HepG2 (cell line): ENCODE measurements around the gene ALK. TPM values are rescaled to one million over a fixed set of nuclear protein-coding genes. Genes with fewer than 3 reads are reported as not detected.

ENCODE experiments used
- ATAC-seq: fragments of 200-7000 bp; cut with Tn5 transposase; 3 replicates; pipeline ENCODE4 v1.9.1; 2020; ENCODE audit warnings: mild to moderate bottlenecking, moderate library complexity
- BruUV-seq: library from RNA; stranded (reverse); fragments of 400-500 nt; replicated peaks from 2 replicates; lab custom pipeline; 2021; lab: Mats Ljungman, UMichigan
- CTCF ChIA-PET: fragments of 300-600 bp; formaldehyde crosslinking; extraction: SDS; loops from one replicate; lab custom pipeline; 2021; ENCODE audit warnings: low total read pairs, inconsistent platforms, low intra/inter-chr PET ratio; lab: Yijun Ruan, JAX
- POLR2A ChIA-PET: fragments of 350-600 bp; sonication (Branson Sonifier 250); formaldehyde crosslinking; loops from one replicate; lab custom pipeline; 2020; ENCODE audit warnings: antibody characterized with exemption, inconsistent platforms; lab: Yijun Ruan, JAX
- DNase-seq: peaks from one replicate; pipeline ENCODE4 v3.0.0-alpha.2; 2015; ENCODE audit warnings: low spot score
- FAIRE-seq: peaks from 3 replicates; lab custom pipeline; 2011; peaks lifted over from hg19 to GRCh38; lab: Jason Lieb, UNC
- H2AFZ ChIP-seq: one replicate; pipeline ENCODE4 v1.6.1; 2011; ENCODE audit warnings: low read length, inconsistent platforms
- H3K27ac ChIP-seq: fragments of 300-600 bp; 3 replicates; pipeline ENCODE4 v1.8.0; 2011; ENCODE audit warnings: mixed run types, mild to moderate bottlenecking, mixed read lengths, low read length, inconsistent platforms; ENCODE audit not compliant: insufficient read depth; ENCODE audit errors: extremely low read length
- H3K27me3 ChIP-seq, 2 experiments: fragments of 200-600 bp in 1 of 2; 2 replicates in 1 of 2; 3 replicates in 1 of 2; pipeline versions ENCODE4 v1.6.0 to v1.8.0; 2011; ENCODE audit warnings: low read length in 2 of 2, mild to moderate bottlenecking in 2 of 2, moderate library complexity in 2 of 2, inconsistent platforms in 1 of 2; ENCODE audit not compliant: insufficient read depth in 2 of 2, control insufficient read depth in 1 of 2
- H3K36me3 ChIP-seq, 2 experiments: fragments of 200-600 bp in 1 of 2; replicated peaks in 1 of 2; 2 replicates in 1 of 2; 3 replicates in 1 of 2; pipeline versions ENCODE4 v1.5.1 to v1.8.0; 2011; ENCODE audit warnings: low read length in 2 of 2, inconsistent platforms in 1 of 2; ENCODE audit not compliant: insufficient read depth in 2 of 2, control insufficient read depth in 1 of 2
- H3K4me1 ChIP-seq: 2 replicates; pipeline ENCODE4 v1.5.1; 2012; ENCODE audit warnings: low read length, inconsistent platforms; ENCODE audit not compliant: insufficient read depth
- H3K4me2 ChIP-seq: 2 replicates; pipeline ENCODE4 v1.6.0; 2011; ENCODE audit warnings: low read depth, low read length, inconsistent platforms
- H3K4me3 ChIP-seq, 3 experiments: fragments of 200-600 bp in 1 of 3; sonication (generic), shearing (Covaris generic) in 1 of 3; replicated peaks in 1 of 3; 2 replicates each; pipeline ENCODE4 v1.5.1; 2011 to 2016; ENCODE audit warnings: low read length in 3 of 3, inconsistent platforms in 2 of 3, low read depth in 2 of 3, mild to moderate bottlenecking in 2 of 3, control low read depth in 1 of 3, mixed read lengths in 1 of 3; ENCODE audit not compliant: insufficient read depth in 1 of 3
- H3K79me2 ChIP-seq: one replicate; pipeline ENCODE4 v1.6.1; 2011; ENCODE audit warnings: low read length, inconsistent platforms; ENCODE audit not compliant: insufficient read depth
- H3K9ac ChIP-seq: 2 replicates; pipeline ENCODE4 v1.6.0; 2011; ENCODE audit warnings: mild to moderate bottlenecking, low read depth, low read length, inconsistent platforms; ENCODE audit not compliant: insufficient read depth
- H3K9me3 ChIP-seq: 2 replicates; pipeline ENCODE4 v1.5.1; 2012; ENCODE audit warnings: mild to moderate bottlenecking, low read length
- H4K20me1 ChIP-seq: 2 replicates; pipeline ENCODE4 v1.6.0; 2011; ENCODE audit warnings: inconsistent platforms, mild to moderate bottlenecking, low read length, moderate library complexity; ENCODE audit not compliant: insufficient read depth
- ADNP ChIP-seq: sonication (generic); formaldehyde crosslinking; IDR thresholded peaks from 2 replicates; pipeline ENCODE4 v1.4.0; 2020; ENCODE audit warnings: missing genetic modification reagents
- BHLHE40 ChIP-seq: IDR thresholded peaks from 2 replicates; pipeline ENCODE4 v1.6.1; 2011; ENCODE audit warnings: low read length, improper control_type of control experiment
- GABPA ChIP-seq, 2 experiments: IDR thresholded peaks; 2 replicates each; pipeline ENCODE4 v1.6.1; 2011 to 2016; ENCODE audit warnings: low read depth in 2 of 2, low read length in 1 of 2, missing biosample characterization in 1 of 2, missing genetic modification characterization in 1 of 2
- MYNN ChIP-seq: sonication (generic); formaldehyde crosslinking; IDR thresholded peaks from 2 replicates; pipeline ENCODE4 v1.4.0; 2020; ENCODE audit warnings: mild to moderate bottlenecking, low read depth, missing genetic modification reagents
- NONO ChIP-seq, 2 experiments: fragments of 450-650 bp in 1 of 2; sonication (generic) in 1 of 2; formaldehyde crosslinking in 1 of 2; IDR thresholded peaks in 1 of 2; conservative IDR thresholded peaks in 1 of 2; 2 replicates each; pipeline versions ENCODE4 v1.6.1 to v1.8.0; 2017 to 2022; ENCODE audit warnings: mild to moderate bottlenecking in 1 of 2, missing genetic modification reagents in 1 of 2, moderate library complexity in 1 of 2
- ONECUT2 ChIP-seq: sonication (generic); formaldehyde crosslinking; IDR thresholded peaks from 2 replicates; pipeline ENCODE4 v1.4.0; 2020; ENCODE audit warnings: missing genetic modification reagents
- XBP1 ChIP-seq: sonication (generic); formaldehyde crosslinking; IDR thresholded peaks from 2 replicates; pipeline ENCODE4 v1.5.0; 2020; ENCODE audit warnings: missing genetic modification reagents
- ZFP36L1 ChIP-seq: sonication (generic); formaldehyde crosslinking; IDR thresholded peaks from 2 replicates; pipeline ENCODE4 v1.8.0; 2022; ENCODE audit warnings: mild to moderate bottlenecking, missing genetic modification reagents, moderate library complexity
- ZNF790 ChIP-seq: sonication (generic); formaldehyde crosslinking; IDR thresholded peaks from 2 replicates; pipeline ENCODE4 v1.8.0; 2022; ENCODE audit warnings: missing genetic modification reagents, mild to moderate bottlenecking, borderline replicate concordance
- WGBS: methylation state at CpG from one replicate; pipeline ENCODE4 v1.1.6; 2017; ENCODE audit warnings: low lambda C conversion rate; 5-methylcytosine and 5-hydroxymethylcytosine counted together
- in situ Hi-C: cut with HindIII; loops from 2 replicates; pipeline ENCODE4 v1.10.0; 2017; ENCODE audit warnings: low pct_unique_long_range_greater_than_20kb; ENCODE audit not compliant: extremely low pct_ligation_motif_present
- intact Hi-C: fragments of 100-400 bp; cut with micrococcal nuclease; formaldehyde crosslinking; loops from one replicate; pipeline ENCODE4 v1.10.0; 2022; ENCODE audit not compliant: unreplicated experiment
- polyA plus RNA-seq, 8 experiments: library from polyadenylated mRNA; depleted of rRNA in 3 of 8; stranded (reverse) in 7 of 8; unstranded in 1 of 8; fragments of >200 nt; fragmentation: Illumina TruSeq in 4 of 8; extraction: Trizol in 4 of 8; gene quantifications; 2 replicates each; pipeline versions ENCODE4 v1.2.1 to v1.2.3, GENCODE V29; 2011 to 2016; ENCODE audit warnings: low read depth in 4 of 8, missing spikeins in 1 of 8, mixed read lengths in 1 of 8; ENCODE audit not compliant: insufficient read depth in 1 of 8
- total RNA-seq, 5 experiments: library from RNA; depleted of rRNA; stranded (reverse); fragments of >200 nt; fragmentation: Illumina TruSeq; extraction: Trizol; gene quantifications; 2 replicates each; pipeline ENCODE4 v1.2.3, GENCODE V29; 2016; ENCODE audit warnings: low read depth in 1 of 5
- TF ChIP-seq, protein P1 (sequence below): sonication (generic); formaldehyde crosslinking; conservative IDR thresholded peaks from 2 replicates; pipeline ENCODE4 v1.4.0; 2020; ENCODE audit warnings: missing genetic modification reagents
- TF ChIP-seq, protein P2 (sequence below): sonication (generic); formaldehyde crosslinking; IDR thresholded peaks from 2 replicates; pipeline ENCODE4 v1.5.0; 2020; ENCODE audit warnings: mild to moderate bottlenecking, missing genetic modification reagents, borderline replicate concordance

Gene ALK
- total and polyA plus RNA-seq, 2 of the 13 experiments (the other 11 are each of a cell fraction or from before 2014, with no cell fraction given) = not detected

DNA sequence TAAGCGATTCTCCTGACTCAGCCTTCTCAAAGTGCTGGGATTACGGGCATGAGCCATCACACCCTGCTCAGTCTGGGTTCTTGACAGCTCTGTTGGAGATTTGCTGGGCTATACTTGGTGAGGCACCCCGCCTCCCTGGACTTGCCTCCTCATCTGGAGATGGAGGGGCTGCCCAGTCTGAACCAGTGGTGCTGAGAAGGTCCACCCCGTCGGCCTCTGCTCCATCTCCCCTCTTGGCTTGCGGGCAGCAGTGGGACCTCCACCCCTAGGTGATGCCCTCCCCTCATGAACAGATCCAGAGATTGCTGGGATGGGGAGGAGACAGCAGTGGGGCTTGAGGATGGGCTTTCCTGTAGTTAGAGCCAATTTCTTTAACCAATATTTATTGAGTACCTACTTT lies 685.3 kb downstream of the ALK start:
- Histone ChIP-seq H3K79me2 (no peaks in the 10 kb centered on the region), H3K9me3 (no peaks in the 10 kb centered on the region), H3K27ac (no peak overlapping the region), H4K20me1 (peaks cover 3% of the 10 kb centered on the region; the same call in 1 of the 2 replicates), H3K27me3 (peaks cover 11 to 73% of the 10 kb centered on the region in 2 experiments; a peak in 4 of 5 replicates), H2AFZ (no peak overlapping the region), H3K9ac (no peak overlapping the region), H3K36me3 (no peaks in the 10 kb centered on the region), H3K4me3 (no peak overlapping the region), H3K4me2 (no peak overlapping the region), H3K4me1 (no peaks in the 10 kb centered on the region)
- ATAC-seq (no peak), FAIRE-seq (no peak), DNase-seq (no peak)
- WGBS = 2% methylated on average over 6 of the region's 6 CpGs
- TF ChIP-seq GABPA (IDR thresholded peaks at IDR 0.05; ENCODE audit: low read depth, low read length) = no peak
- no peak for TF ChIP-seq GABPA (CRISPR knock-in tag; IDR thresholded peaks at IDR 0.05; ENCODE audit: low read depth)
- TF ChIP-seq ONECUT2 (CRISPR knock-in tag) = no peak
- no peak for TF ChIP-seq ZNF790 (CRISPR knock-in tag)
- TF ChIP-seq XBP1 (CRISPR knock-in tag) = no peak
- no peak for TF ChIP-seq BHLHE40
- TF ChIP-seq, protein P1, sequence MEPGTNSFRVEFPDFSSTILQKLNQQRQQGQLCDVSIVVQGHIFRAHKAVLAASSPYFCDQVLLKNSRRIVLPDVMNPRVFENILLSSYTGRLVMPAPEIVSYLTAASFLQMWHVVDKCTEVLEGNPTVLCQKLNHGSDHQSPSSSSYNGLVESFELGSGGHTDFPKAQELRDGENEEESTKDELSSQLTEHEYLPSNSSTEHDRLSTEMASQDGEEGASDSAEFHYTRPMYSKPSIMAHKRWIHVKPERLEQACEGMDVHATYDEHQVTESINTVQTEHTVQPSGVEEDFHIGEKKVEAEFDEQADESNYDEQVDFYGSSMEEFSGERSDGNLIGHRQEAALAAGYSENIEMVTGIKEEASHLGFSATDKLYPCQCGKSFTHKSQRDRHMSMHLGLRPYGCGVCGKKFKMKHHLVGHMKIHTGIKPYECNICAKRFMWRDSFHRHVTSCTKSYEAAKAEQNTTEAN (CRISPR knock-in tag) = no peak
- no peak for TF ChIP-seq ZFP36L1 (CRISPR knock-in tag)
- TF ChIP-seq MYNN (CRISPR knock-in tag) = no peak
- TF ChIP-seq, protein P2, sequence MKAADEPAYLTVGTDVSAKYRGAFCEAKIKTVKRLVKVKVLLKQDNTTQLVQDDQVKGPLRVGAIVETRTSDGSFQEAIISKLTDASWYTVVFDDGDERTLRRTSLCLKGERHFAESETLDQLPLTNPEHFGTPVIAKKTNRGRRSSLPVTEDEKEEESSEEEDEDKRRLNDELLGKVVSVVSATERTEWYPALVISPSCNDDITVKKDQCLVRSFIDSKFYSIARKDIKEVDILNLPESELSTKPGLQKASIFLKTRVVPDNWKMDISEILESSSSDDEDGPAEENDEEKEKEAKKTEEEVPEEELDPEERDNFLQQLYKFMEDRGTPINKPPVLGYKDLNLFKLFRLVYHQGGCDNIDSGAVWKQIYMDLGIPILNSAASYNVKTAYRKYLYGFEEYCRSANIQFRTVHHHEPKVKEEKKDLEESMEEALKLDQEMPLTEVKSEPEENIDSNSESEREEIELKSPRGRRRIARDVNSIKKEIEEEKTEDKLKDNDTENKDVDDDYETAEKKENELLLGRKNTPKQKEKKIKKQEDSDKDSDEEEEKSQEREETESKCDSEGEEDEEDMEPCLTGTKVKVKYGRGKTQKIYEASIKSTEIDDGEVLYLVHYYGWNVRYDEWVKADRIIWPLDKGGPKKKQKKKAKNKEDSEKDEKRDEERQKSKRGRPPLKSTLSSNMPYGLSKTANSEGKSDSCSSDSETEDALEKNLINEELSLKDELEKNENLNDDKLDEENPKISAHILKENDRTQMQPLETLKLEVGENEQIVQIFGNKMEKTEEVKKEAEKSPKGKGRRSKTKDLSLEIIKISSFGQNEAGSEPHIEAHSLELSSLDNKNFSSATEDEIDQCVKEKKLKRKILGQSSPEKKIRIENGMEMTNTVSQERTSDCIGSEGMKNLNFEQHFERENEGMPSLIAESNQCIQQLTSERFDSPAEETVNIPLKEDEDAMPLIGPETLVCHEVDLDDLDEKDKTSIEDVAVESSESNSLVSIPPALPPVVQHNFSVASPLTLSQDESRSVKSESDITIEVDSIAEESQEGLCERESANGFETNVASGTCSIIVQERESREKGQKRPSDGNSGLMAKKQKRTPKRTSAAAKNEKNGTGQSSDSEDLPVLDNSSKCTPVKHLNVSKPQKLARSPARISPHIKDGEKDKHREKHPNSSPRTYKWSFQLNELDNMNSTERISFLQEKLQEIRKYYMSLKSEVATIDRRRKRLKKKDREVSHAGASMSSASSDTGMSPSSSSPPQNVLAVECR (CRISPR knock-in tag) = no peak
- TF ChIP-seq NONO (IDR thresholded peaks at IDR 0.05) = no peak
- TF ChIP-seq NONO (CRISPR knock-in tag; conservative IDR thresholded peaks at IDR 0.05) = no peak
- no peak for TF ChIP-seq ADNP (CRISPR knock-in tag)
- in situ Hi-C loops (no loop called here), intact Hi-C loops (no loop called here)
- BruUV-seq = no TSS peak
- CTCF ChIA-PET = no interaction called here
- POLR2A ChIA-PET = no interaction called here
